HG03520 (cell line): Measurements from ENCODE around the gene C2orf74.

Experiments
- ATAC-seq: cut with Tn5 transposase; IDR thresholded peaks from one replicate; pipeline ENCODE4 v1.9.1; 2021; ENCODE audit warnings: mild to moderate bottlenecking, moderate library complexity; ENCODE audit not compliant: unreplicated experiment

Gene C2orf74

GRCh38 chr2:61210332-61210981, 48.5 kb downstream of the C2orf74 start:
- ATAC-seq = no peak

GRCh38 chr2:61214171-61214570, 52.2 kb downstream of the C2orf74 start:
- ATAC-seq = no peak
